ENCODE measurements around the gene SLC46A1. TPM values are rescaled to one million over a fixed set of nuclear protein-coding genes. Genes with fewer than 3 reads are reported as not detected.

SLC46A1 gene
- total and polyA plus RNA-seq, 2 of the 8 experiments (the other 6 are each of a cell fraction or from before 2014, with no cell fraction given) = 5.3 to 8.7 TPM

DNA sequence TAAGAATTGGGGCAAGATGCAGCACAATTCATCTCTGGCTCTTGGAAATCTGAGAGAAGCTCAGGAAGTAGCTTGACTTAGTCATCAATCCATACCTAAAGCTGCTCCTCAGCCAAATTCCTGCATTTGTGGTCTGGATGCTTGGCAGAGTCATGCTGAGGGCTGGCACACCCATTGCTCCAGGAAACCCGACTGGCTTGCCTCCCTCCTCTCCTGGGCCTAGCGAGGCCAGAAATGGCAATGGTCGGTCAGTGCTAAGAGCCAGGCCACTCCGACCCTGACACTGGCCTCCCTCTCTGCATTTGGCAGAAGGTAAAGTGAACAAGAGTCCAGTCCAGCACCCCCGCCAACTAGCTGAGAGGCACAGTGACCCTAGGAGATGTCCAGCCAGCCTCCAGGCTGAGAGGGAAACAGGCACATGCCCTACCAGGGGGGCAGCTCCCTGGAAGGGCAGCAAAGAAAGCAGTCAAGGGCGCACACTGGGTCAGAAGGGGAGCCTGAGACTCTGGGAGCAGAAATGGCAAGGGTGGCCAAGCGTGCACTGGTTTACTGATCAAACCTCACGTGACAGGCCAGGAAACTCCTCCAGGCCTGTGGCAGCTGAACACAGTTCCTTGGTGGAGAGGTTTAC, 58.6 kb downstream of the SLC46A1 start:
- no peak overlapping the region for H3K4ac ChIP-seq (replicated peaks; ENCODE audit: insufficient read length, low read depth, low read length)
- no peak overlapping the region; the same call in 1 of the 2 replicates for H4K8ac ChIP-seq (ENCODE audit: extremely low read depth, insufficient read depth, low read length)
- H3K9ac ChIP-seq (replicated peaks in 1 of 4; ENCODE audit: extremely low read depth in 1 of 4, low read depth in 3 of 4, low read length in 3 of 4) = no peak overlapping the region; a peak in 1 of 7 replicates
- H3K9me3 ChIP-seq (ENCODE audit: insufficient read depth in 2 of 2, low read depth in 1 of 2, low read length in 1 of 2) = no peaks in the 10 kb centered on the region
- H3K27me3 ChIP-seq (replicated peaks in 1 of 4; ENCODE audit: control insufficient read depth in 3 of 4, extremely low read depth in 1 of 4, insufficient read depth in 3 of 4, low read length in 3 of 4) = no peaks in the 10 kb centered on the region
- H3K79me2 ChIP-seq (ENCODE audit: control insufficient read depth in 1 of 2, insufficient read depth in 2 of 2, low read length in 2 of 2) = no peaks in the 10 kb centered on the region
- no peak overlapping the region for H2BK120ac ChIP-seq (replicated peaks; ENCODE audit: low read depth, low read length)
- H2BK5ac ChIP-seq (ENCODE audit: low read depth, low read length) = no peak overlapping the region
- H2AFZ ChIP-seq (ENCODE audit: low read length) = no peak overlapping the region
- CTCF ChIA-PET (ENCODE audit: partially characterized antibody) = interaction anchor here (0.6 to 2.5 kb wide), 9 partner anchors 9 to 116 kb away, joined by 3 to 10 read pairs (median 5); partner anchors contain the start of genes IFT20 and TNFAIP1
- no peak overlapping the region for H2AK5ac ChIP-seq (ENCODE audit: low read depth, low read length)
- H3K23ac ChIP-seq (ENCODE audit: insufficient read length) = no peak overlapping the region
- peaks cover 20 to 60% (median 42%) of the 10 kb centered on the region in 4 experiments; a peak in 7 of 8 replicates for H3K36me3 ChIP-seq (ENCODE audit: control insufficient read depth in 2 of 4, insufficient read depth in 4 of 4, low read length in 3 of 4)
- TF ChIP-seq POLR2AphosphoS5 (IDR thresholded peaks at IDR 0.05; ENCODE audit: low read depth, low read length) (0 out of 2 replicates have a peak, but pooled peaks have one; percentile 0), HDAC2 (IDR thresholded peaks at IDR 0.05; ENCODE audit: borderline replicate concordance in 1 of 2, low read depth in 2 of 2, low read length in 2 of 2) (no peak)
- H3K18ac ChIP-seq (ENCODE audit: extremely low read depth, low read length) = no peak overlapping the region
- no peak overlapping the region for H2BK15ac ChIP-seq (ENCODE audit: low read length)
- no peak overlapping the region for H2BK12ac ChIP-seq (ENCODE audit: low read depth, low read length)
- POLR2A ChIA-PET (ENCODE audit: partially characterized antibody) = interaction anchor here (0.7 to 9.7 kb wide), 9 partner anchors 9 to 180 kb away, joined by 3 to 92 read pairs (median 5); partner anchors contain the start of genes IFT20, POLDIP2, SEBOX and TNFAIP1
- no peak overlapping the region for H3K14ac ChIP-seq (ENCODE audit: insufficient read length)
- no peak overlapping the region for H4K5ac ChIP-seq (ENCODE audit: insufficient read length, low read depth, low read length)
- H3K4me2 ChIP-seq (ENCODE audit: insufficient read depth in 1 of 2, low read depth in 2 of 2, low read length in 2 of 2) = no peak overlapping the region
- DNase-seq (ENCODE audit: low read depth in 1 of 2, low spot score in 2 of 2) (no peak), FAIRE-seq (no peak)
- H3K27ac ChIP-seq (ENCODE audit: low read depth, low read length) = no peak overlapping the region
- H3K79me1 ChIP-seq (ENCODE audit: low read depth, low read length) = no peaks in the 10 kb centered on the region
- 79% methylated on average over 8 of the region's 8 CpGs; no CpG with 5 or more reads in 1 of the 2 experiments for WGBS, 2 experiments (ENCODE audit: extremely low coverage in 1 of 2, insufficient coverage in 1 of 2, insufficient read length in 1 of 2, insufficient replicate concordance in 2 of 2, low coverage in 1 of 2, low lambda C conversion rate in 2 of 2, missing lambda C conversion rate in 1 of 2)
- peaks cover 0 to 4% (median 0%) of the 10 kb centered on the region in 4 experiments; a peak in 3 of 7 replicates for H3K4me1 ChIP-seq (replicated peaks in 1 of 4; ENCODE audit: control insufficient read depth in 3 of 4, insufficient read depth in 4 of 4, low read length in 3 of 4)
- no peaks in the 10 kb centered on the region for H3K23me2 ChIP-seq (ENCODE audit: low read depth, low read length)
- no peak overlapping the region for H3K56ac ChIP-seq (replicated peaks; ENCODE audit: insufficient read length, low read depth, low read length)
- no peak overlapping the region for H3K4me3 ChIP-seq (ENCODE audit: extremely low read depth in 1 of 4, insufficient read depth in 2 of 4, low read depth in 3 of 4, low read length in 4 of 4)
- H4K20me1 ChIP-seq (replicated peaks in 1 of 2; ENCODE audit: control insufficient read depth in 1 of 2, insufficient read depth in 2 of 2, low read length in 2 of 2) = peaks cover 13 to 15% of the 10 kb centered on the region in 2 experiments
- no peak overlapping the region for H2BK20ac ChIP-seq (ENCODE audit: low read length)
- no peak overlapping the region for H4K91ac ChIP-seq (replicated peaks; ENCODE audit: insufficient read length, low read length)
